ELR (cell line): ENCODE measurements around the gene UROC1.

Source experiments
- DNase-seq: peaks from one replicate; pipeline ENCODE4 v3.0.0-alpha.2; 2015; ENCODE audit warnings: low read depth

The UROC1 gene

DNA sequence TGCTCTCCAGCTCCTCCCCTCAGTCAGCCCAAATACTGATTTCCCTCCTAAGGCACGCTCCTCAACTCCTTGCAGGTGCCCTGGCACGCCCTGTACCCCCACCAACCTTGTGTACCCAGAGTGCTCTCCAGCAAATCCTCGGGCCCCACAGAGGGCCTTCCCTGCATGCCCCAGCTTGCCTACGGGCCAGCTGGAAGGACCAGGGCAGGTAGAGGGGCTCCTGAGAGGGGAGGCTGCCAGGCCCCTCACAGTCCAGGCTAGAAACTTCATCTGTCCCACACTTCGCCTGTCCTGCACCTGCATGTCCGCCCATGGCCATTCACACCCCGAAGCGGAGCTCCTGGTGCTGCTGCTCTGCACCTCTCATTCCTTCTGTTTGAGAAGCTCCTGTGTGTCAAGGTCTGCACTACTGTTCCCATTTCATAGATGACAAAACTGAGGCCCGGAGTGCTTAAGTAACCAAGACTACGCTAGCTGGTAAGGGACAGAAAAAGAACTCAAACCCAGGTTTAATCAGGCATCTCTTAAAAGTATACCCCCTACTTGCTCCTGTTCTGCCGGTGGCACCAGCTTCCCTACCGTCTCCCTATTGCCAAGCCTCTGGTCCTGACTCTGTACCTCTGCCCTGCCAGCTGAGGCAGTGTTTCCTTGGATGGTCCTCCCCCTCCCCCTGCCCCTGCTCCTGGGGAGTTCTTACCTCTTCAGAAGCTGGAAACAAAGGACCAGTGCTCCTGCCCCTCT, 77.4 kb downstream of the UROC1 start:
- no peak for DNase-seq

DNA sequence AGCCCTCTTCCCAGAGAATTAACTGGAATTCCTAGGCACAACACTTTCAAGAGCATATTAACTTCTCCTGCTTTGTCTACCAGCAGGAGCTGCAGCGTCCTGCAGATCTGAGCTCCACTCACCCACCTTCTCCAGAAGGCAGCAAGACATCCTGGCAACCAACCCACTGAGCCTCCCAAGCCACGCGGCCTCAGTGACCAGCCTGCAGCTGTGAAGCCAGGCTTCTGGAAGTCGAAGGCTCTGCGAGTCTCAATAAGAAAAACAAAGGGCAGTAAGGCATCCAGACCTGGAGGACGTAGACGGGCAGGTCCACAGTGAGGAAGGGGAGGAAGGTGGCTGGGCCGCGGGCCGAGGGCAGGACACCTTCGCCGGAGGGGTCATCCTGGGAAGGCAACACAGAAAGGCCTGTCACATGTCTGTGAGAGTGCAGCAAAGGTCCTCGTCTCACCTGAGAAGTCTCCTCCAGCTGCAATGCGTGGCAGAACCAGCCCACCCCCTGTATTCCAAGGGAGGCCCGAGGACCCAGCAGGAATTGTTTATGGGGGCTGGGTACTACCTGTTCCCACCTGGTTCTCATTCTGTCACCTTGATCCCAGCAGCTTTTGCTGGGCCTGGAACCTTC, 78.1 kb downstream of the UROC1 start:
- no peak for DNase-seq

DNA sequence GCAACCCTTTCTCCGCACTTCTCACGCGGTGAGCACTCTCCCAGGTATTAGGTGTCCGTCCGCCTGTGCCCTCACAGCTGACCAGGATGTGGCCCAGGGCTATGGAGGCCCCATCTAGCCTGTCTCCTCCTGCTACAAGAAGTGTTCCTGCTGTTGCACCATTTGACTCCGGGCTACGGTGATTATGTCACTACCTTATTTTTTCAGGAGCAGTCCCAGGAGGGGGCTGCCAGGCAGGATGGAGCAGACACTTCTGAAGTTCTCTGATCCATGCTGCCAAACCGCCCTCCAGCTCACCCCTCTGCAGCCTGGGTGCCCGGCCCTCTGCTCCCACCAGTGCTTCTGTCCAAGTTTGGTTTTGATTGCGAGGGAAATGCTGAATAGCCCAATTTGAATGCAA, 78.8 kb downstream of the UROC1 start:
- DNase-seq = no peak

DNA sequence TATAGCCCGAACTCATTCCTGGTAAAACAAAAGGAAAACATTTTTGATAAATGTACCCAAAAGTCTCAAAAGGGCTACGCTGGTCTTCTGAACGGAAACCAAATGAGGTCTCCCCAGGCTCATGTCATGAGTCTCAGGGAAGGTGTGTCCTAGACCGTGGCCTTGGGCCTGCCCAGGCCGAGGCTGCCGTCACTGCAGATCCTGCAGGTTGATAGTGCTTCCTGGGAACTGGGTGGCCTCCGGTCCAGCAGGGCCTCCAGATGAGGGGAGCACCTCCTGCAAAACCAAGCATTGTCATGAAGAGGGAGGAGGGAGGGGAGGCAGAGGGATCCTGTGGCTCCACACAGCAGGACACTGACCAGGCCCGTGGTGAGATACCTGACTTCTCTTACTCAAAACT, 79.4 kb downstream of the UROC1 start:
- DNase-seq = no peak

DNA sequence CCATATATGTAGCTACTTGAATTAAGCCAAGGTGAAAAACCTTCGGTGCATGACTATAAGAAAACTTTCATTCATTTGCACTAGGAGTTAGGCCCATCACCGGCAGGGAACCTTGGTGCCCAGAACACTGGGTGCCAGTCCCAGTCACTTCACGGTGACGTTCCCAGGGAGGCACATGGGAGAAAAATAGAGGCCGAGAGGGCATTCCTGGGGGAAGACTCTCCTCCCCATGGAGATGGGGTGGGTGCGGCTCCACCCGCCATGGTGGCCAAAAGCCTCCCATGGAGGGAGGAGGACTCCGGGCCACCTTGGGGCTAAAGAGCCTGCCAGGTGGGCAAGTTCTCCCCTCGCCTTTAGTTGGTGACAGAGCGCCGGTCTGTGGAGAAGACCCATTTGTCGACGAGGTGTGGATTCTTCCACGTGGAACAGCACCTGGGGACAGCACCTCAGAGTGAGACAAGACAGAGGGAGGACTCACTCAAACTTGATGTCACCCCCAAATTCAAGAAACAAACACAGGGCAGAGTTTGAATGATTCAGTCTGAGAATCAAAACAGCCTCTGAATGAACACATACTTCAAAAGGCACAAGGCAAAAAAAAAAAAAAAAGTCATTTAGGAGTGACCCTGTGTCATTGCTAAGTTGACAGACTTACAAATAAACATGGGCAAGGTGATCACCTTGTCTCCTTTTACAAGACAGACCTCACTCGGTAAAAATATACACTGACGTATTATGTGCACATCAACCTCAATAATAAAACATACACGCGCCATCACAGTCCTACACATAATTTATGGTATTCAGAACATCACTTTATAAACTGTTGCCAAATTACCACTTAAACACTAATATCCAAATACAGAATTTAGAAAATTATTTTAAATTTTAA, 80.5 kb downstream of the UROC1 start:
- no peak for DNase-seq

DNA sequence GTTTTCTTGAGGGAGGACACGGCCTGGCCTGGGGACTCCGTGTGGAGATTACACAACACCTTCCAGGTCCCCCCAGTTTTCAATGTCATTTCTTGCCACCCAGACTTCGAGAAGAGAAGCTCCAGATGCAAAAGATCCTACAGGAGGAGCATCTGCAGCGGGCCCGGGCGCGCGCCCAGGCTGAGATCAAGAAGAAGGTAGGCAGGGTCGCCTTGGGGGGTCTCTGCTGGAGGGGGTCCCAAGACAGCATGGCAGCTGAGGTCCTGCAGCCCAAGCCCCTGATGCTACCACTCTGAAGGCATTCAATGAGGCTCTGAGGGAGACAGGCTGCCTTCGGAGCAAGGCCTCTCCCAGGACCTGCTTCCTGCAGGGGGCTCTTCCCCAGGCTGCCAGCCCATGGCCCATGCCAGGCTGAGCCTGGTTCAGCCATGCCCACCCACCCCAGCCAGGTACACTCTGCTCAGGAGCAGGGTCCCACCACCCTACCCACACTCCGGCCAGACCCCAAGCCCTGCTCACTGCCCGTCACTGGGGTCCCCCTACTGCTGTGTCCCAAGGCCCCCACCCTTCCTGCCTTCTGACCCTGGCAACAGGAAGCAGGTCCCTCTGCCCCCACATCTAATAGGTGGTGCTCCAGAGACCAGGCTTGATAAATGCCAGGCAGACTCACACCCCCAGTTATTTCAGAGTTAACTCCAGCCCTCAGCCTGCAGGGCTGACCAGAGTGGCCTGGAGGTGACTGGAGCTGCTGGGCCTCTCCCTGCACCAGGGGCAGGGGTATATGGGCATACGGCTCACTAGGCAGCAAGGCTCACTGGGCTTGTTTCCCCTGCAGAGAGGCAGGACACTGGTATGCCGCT, 81.9 kb downstream of the UROC1 start:
- DNase-seq = no peak

DNA sequence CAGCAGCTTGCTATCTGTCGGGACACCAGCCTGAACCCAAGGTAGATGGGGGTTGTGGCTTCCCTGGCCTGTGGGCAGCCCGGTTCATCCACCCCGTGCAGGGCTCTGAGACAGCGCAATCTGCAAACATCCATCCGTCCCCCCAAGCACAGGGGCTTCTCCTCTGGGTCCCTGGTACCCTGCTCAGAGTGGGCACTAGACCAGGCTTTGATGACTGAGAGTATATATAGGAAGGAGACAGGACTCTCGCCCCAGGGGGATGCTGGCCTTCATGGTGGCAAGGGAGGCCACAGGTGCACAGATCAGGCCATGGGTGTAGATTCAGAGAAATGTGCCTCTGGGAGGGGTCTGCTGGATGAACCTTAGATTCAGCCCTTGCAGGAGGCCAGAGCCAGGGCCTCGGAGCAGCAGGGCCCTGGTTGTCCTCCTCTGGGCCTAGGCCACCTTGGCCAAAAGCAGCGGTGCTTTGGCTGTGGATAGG, 82.6 kb downstream of the UROC1 start:
- DNase-seq = no peak

DNA sequence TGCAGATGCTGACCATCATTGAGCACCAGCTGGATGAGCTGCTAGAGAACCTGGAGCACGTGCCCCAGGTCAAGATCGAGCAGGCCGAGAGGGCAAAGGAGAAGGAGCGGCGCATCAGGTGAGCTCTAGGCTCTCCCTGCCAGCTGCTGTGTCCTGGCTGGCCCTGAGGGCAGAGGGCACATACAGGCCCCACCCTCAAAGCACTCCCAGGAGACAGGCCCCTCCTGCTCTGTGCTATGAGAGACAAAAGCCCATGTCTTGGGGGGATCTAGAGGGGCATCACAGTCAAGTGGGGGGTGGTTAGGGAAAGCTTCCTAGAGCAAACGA, 83.3 kb downstream of the UROC1 start:
- DNase-seq = no peak

DNA sequence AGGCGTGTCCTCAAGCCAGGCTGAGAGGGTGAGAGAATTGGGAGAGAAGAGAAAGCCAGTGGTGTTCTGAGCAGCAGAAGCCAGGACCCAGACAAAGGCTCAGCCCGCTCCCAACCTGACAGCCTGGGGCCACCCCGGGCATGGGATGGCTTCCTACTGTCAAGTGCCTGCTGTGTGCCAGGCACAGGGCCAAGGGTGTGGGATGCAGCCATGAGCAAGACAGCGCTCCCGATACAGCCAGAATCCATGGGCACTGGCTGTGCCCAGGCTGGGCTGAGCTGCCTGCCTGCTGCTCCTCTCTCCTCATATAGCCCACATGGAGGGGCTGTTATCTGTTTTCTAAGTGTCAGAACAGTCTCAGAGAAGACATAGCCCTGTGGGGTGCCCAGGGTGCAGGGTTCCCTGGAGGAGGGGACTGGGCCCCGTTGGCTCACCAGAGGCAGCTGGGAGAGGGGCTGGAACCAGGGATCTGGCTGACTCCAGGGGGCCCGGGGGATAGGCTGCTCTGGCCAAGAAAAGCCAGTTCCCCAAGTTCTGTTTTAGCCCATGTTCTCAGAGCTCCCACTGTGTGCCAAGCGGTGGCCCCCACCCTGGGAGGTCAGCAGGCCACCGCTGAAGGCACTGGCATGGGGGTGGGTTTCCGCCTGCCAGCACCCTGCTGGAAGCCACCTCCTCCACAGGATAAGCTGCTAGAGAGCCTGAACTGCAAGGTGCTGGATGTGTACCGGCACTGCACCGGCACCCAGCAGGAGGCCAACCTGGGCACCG, 83.9 kb downstream of the UROC1 start:
- no peak for DNase-seq

DNA sequence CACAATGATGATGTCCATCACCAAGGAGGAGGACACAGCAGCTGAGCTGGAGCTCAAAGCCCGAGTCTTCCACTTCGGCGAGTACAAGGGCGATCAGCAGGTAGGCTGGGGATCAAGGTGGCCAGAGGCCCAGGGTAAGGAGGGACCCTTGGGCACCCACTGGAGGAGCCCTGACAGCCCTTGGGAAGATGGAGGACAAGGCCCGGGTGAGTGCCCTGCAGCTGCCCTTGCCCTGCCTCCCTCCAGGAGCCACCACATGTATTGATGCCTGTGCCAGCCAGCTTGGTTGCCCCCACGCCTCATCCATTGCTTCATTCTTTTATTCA, 84.5 kb downstream of the UROC1 start:
- DNase-seq = no peak

DNA sequence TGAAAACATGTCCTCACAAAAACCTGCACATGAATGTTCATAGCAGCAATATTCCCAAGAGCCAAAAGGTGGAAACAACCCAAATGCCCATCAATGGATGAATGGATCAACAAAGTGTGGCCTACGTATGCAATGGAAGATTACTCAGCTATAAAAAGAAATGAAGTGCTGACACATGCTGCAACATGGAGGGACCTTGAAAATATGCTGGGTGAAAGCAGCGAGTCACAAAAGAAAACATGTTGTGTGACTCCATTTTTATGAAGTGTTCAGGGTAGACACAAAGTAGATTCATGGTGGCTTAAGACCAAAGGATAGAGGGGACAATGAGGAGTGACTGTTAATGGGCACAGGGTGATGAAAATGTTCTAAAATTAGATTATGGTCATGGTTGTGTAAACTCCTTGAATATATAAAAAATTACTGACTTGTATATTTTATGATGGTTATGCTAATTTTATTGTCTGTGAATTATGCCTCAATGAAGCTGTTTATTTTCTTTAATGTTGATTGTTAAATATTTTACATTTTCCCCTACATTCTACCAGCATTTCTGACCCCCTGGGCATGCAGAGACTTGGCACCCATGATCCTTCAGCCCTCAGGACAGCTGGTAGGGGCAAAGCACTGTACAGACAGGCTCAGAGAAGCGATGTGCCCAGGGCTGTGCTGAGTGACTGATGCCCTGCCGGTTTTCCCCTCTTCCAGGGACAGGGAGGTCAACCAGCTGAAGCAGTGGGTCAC, 85.0 kb downstream of the UROC1 start:
- DNase-seq = peak; percentile 42
